AG10803 (cell line): Measurements from ENCODE around the gene FAM107A.

Source experiments
- DNase-seq: peaks from one replicate; pipeline ENCODE4 v3.0.0; 2010; ENCODE audit warnings: low read depth
- H3K4me3 ChIP-seq: 2 replicates; pipeline ENCODE4 v1.5.1; 2011; ENCODE audit warnings: mild to moderate bottlenecking, low read length, control low read depth
- CTCF ChIP-seq: conservative IDR thresholded peaks from 2 replicates; pipeline ENCODE4 v1.5.1; 2011; ENCODE audit warnings: mild to moderate bottlenecking, low read length, control low read depth, inconsistent platforms

Gene FAM107A

GRCh38 chr3:58518291-58518789 lies 58.9 kb downstream of the FAM107A start:
- no peak for DNase-seq
- no peak overlapping the region for H3K4me3 ChIP-seq
- TF ChIP-seq CTCF: no peak

- no peak overlapping the region for H3K4me3 ChIP-seq
- TF ChIP-seq CTCF: no peak
- DNase-seq: no peak
Measured at GRCh38 chr3:58514405-58514804, 62.8 kb downstream of the FAM107A start.
